ENCODE measurements around the gene SIAH3.

SIAH3 gene

DNA sequence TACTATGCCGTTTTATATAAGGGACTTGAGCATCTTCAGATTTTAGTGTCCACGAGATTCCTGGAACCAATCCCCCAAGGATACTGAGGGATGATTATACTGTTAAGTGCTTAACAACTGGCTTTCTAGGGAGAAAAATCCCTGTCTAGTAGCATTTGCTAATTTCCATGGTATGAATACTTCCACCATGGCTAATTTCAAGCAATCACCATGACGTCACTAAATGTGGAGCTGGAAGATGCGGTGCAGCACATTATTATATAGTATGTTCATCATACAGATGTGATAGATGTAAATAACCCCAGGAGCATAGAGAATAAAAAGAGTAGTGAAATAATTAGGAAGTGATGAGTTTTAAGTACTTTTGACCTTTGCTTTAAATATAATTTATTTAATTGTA is 72.7 kb downstream of the SIAH3 start:
- H3K36me3 ChIP-seq (replicated peaks), result no peaks in the 10 kb centered on the region
- DNase-seq, result no peak
- in situ Hi-C loops (cut with HindIII; ENCODE audit: low pct_ligation_motif_present, low sequenced_read_pairs), result no loop called here
- H3K27ac ChIP-seq, result no peak overlapping the region
- H3K4me3 ChIP-seq (ENCODE audit: low read depth, low read length), result no peak overlapping the region
- TF ChIP-seq, protein P1, sequence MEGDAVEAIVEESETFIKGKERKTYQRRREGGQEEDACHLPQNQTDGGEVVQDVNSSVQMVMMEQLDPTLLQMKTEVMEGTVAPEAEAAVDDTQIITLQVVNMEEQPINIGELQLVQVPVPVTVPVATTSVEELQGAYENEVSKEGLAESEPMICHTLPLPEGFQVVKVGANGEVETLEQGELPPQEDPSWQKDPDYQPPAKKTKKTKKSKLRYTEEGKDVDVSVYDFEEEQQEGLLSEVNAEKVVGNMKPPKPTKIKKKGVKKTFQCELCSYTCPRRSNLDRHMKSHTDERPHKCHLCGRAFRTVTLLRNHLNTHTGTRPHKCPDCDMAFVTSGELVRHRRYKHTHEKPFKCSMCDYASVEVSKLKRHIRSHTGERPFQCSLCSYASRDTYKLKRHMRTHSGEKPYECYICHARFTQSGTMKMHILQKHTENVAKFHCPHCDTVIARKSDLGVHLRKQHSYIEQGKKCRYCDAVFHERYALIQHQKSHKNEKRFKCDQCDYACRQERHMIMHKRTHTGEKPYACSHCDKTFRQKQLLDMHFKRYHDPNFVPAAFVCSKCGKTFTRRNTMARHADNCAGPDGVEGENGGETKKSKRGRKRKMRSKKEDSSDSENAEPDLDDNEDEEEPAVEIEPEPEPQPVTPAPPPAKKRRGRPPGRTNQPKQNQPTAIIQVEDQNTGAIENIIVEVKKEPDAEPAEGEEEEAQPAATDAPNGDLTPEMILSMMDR (IDR thresholded peaks at IDR 0.05; ENCODE audit: low read depth, low read length, missing control alignments), result no peak
- H3K27me3 ChIP-seq (replicated peaks), result peaks cover 3% of the 10 kb centered on the region

DNA sequence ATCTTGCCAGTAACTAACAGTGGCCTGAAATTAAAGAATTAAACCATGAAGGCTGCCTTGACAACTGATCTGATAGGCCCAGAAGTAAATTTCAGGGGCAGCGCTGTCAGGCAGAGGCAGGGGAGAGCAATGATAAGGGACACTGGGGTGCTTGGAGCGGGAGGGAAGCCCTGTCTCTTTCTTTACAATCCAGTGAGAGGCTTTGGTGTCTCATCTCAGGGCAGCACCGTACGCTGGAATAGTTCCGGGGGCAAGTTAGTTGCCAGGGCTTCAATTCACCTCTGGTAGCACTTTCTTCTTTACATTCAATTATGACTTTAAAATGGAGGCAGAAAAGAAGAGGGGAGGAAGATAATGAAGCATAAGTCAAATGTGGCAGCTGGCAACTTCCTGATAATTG is 74.8 kb downstream of the SIAH3 start:
- Histone ChIP-seq H3K27me3 (replicated peaks) (peaks cover 3% of the 10 kb centered on the region), H3K4me3 (ENCODE audit: low read depth, low read length) (no peak overlapping the region), H3K27ac (no peak overlapping the region), H3K36me3 (replicated peaks) (no peaks in the 10 kb centered on the region)
- no peak for DNase-seq
- in situ Hi-C loops (cut with HindIII; ENCODE audit: low pct_ligation_motif_present, low sequenced_read_pairs), result no loop called here
- TF ChIP-seq, protein P1 (IDR thresholded peaks at IDR 0.05; ENCODE audit: low read depth, low read length, missing control alignments), result no peak

DNA sequence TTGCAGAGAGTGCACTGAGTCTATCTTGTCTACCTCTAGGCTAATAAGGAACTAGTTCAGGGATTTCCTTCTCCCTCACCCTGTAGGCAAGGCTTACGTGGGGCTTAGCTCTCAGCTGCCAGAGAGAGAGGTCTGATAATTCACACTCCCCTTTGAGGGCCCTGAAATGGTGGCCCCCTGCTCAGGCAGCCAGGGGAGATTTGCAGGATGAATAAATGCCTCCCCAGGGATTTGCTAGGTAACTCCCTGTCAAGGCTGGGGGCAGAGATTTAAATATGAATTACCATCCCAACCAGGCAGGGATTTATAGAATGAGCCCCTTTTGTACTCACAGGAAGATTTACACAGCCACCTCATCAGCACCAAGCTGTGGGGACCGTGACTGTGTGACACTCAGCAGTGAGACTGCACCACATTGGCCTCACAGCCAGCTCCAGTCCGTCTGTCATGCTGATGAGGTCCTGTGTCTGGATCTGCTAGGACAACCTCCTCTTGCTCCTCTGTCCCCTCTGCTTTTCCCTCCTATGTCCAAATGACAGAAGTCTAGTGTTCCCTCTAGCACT is 76.1 kb downstream of the SIAH3 start:
- TF ChIP-seq, protein P1 (IDR thresholded peaks at IDR 0.05; ENCODE audit: low read depth, low read length, missing control alignments), result no peak
- no peak overlapping the region for H3K27ac ChIP-seq
- H3K4me3 ChIP-seq (ENCODE audit: low read depth, low read length), result no peak overlapping the region
- no peaks in the 10 kb centered on the region for H3K36me3 ChIP-seq (replicated peaks)
- H3K27me3 ChIP-seq (replicated peaks), result peaks cover 3% of the 10 kb centered on the region
- in situ Hi-C loops (cut with HindIII; ENCODE audit: low pct_ligation_motif_present, low sequenced_read_pairs), result no loop called here
- no peak for DNase-seq

DNA sequence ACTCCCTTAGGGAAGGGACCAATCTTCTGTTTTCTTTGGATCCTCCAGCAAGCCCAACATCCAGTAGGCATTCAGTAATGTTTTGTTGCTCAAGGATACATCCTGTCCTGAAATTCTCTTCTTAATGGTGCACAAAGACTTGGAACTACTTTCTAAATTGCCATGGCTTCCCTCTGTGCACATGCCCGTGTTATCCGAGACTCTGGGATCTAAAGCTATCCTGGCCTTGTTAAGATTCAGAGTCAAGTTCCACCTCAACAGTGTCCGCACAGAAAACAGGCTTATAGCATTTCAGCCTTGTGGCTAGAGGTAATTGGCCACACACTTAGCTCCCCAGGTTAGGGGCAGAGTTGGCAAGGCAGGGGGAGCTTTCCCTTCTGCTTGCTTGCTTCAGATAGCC is 77.6 kb downstream of the SIAH3 start:
- Histone ChIP-seq H3K36me3 (replicated peaks) (no peaks in the 10 kb centered on the region), H3K27me3 (replicated peaks) (peaks cover 3% of the 10 kb centered on the region), H3K27ac (no peak overlapping the region), H3K4me3 (ENCODE audit: low read depth, low read length) (no peak overlapping the region)
- DNase-seq, result no peak
- TF ChIP-seq, protein P1 (IDR thresholded peaks at IDR 0.05; ENCODE audit: low read depth, low read length, missing control alignments), result no peak
- in situ Hi-C loops (cut with HindIII; ENCODE audit: low pct_ligation_motif_present, low sequenced_read_pairs), result no loop called here

DNA sequence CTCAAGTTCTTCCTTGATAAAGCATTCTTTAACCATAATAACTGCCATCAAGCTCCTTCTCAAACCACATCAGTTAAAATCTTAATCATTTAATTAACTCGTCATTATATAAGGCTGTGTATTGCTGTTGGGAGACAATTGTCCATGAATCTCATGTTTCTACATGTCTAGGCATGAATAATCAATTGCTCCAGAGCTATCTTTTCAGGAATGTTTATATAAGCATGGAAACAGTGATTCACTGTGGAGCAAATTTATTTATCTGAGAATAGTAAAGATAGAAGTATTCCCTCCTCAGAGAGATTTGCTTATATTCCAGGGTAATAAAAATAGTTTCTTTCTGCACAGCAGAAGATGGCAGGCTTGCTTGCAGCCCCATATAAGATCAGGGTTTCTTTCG is 78.3 kb downstream of the SIAH3 start:
- no peak overlapping the region for H3K4me3 ChIP-seq (ENCODE audit: low read depth, low read length)
- no peaks in the 10 kb centered on the region for H3K36me3 ChIP-seq (replicated peaks)
- TF ChIP-seq, protein P1 (IDR thresholded peaks at IDR 0.05; ENCODE audit: low read depth, low read length, missing control alignments), result no peak
- peaks cover 3% of the 10 kb centered on the region for H3K27me3 ChIP-seq (replicated peaks)
- in situ Hi-C loops (cut with HindIII; ENCODE audit: low pct_ligation_motif_present, low sequenced_read_pairs), result no loop called here
- DNase-seq, result no peak
- no peak overlapping the region for H3K27ac ChIP-seq

DNA sequence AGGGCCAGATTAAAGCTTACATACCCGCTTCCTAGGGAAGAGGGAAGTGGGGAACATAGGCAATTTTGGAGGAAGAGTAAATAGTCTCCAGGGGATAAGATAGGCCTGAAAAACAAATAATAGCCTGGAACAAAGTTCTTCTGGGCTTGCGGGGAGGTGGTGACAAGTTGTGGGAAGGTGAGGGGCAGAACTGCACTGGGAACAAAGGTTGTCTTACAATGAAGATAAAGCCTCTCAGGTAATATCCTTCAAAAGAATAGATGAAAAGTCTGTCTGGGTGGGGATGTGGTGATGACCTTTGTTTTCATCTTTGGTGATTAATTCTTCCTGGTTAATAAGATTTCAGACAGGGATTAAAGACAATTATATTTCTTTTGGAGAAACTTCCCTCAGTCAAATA is 80.7 kb downstream of the SIAH3 start:
- no peak for DNase-seq
- in situ Hi-C loops (cut with HindIII; ENCODE audit: low pct_ligation_motif_present, low sequenced_read_pairs), result no loop called here
- H3K36me3 ChIP-seq (replicated peaks), result no peaks in the 10 kb centered on the region
- no peak overlapping the region for H3K27ac ChIP-seq
- TF ChIP-seq, protein P1 (IDR thresholded peaks at IDR 0.05; ENCODE audit: low read depth, low read length, missing control alignments), result no peak
- peaks cover 2% of the 10 kb centered on the region for H3K27me3 ChIP-seq (replicated peaks)
- H3K4me3 ChIP-seq (ENCODE audit: low read depth, low read length), result no peak overlapping the region
